HG02759 (cell line): ENCODE measurements around the gene WDR93.
"Not testable (repeated sequence)": the region's sequence is repeated elsewhere in the genome, so short reads cannot be mapped to it uniquely, and the experiment has no call there.

Source experiments
- ATAC-seq: cut with Tn5 transposase; IDR thresholded peaks from one replicate; pipeline ENCODE4 v1.9.1; 2021; ENCODE audit warnings: mild to moderate bottlenecking, moderate library complexity; ENCODE audit not compliant: unreplicated experiment

Gene WDR93

GRCh38 chr15:89766357-89767311 lies 76.0 kb downstream of the WDR93 start:
- ATAC-seq, result no peak

- no peak for ATAC-seq
Observed at GRCh38 chr15:89767411-89767915, 76.9 kb downstream of the WDR93 start.

- no peak for ATAC-seq
Observed at GRCh38 chr15:89768071-89768500, 77.5 kb downstream of the WDR93 start.

GRCh38 chr15:89769366-89769765 lies 78.8 kb downstream of the WDR93 start:
- ATAC-seq, result no peak

- no peak for ATAC-seq
Observed at GRCh38 chr15:89770041-89770440, 79.4 kb downstream of the WDR93 start.

GRCh38 chr15:89772932-89773583 lies 82.4 kb downstream of the WDR93 start:
- no peak for ATAC-seq

- ATAC-seq, result no peak
Observed at GRCh38 chr15:89774492-89774891, 83.9 kb downstream of the WDR93 start.

GRCh38 chr15:89775815-89776214 lies 85.2 kb downstream of the WDR93 start:
- ATAC-seq, result no peak

DNA sequence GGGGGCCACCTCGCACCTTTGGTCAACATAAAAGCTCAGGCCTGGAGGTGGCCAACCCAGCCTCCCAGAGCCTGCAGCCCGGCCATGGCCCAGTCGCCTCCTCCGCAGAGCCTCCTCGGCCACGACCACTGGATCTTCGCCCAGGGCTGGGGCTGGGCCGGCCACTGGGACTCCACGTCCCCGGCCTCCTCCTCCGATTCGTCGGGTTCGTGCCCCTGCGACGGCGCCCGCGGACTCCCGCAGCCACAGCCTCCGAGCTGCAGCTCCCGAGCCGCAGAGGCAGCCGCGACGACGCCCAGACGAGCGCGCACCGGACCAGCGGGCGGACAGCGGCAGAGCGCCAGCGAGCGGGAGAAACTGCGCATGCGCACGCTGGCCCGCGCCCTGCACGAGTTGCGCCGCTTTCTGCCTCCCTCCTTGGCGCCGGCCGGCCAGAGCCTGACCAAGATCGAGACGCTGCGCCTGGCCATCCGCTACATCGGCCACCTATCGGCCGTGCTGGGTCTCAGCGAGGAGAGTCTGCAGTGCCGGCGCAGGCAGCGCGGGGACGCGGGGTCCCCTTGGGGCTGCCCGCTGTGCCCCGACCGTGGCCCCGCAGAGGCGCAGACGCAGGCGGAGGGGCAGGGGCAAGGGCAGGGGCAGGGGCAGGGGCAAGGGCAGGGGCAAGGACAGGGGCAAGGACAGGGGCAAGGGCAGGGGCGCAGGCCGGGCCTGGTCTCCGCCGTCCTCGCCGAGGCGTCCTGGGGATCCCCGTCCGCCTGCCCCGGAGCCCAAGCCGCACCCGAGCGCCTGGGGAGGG lies 85.9 kb downstream of the WDR93 start, which contains the start of gene MESP2:
Gene MESP2 (plus strand): TSS at position 59 of the 799 bp plus-strand sequence. CDS start 26 bp downstream, at position 85.
- ATAC-seq, result no peak

DNA sequence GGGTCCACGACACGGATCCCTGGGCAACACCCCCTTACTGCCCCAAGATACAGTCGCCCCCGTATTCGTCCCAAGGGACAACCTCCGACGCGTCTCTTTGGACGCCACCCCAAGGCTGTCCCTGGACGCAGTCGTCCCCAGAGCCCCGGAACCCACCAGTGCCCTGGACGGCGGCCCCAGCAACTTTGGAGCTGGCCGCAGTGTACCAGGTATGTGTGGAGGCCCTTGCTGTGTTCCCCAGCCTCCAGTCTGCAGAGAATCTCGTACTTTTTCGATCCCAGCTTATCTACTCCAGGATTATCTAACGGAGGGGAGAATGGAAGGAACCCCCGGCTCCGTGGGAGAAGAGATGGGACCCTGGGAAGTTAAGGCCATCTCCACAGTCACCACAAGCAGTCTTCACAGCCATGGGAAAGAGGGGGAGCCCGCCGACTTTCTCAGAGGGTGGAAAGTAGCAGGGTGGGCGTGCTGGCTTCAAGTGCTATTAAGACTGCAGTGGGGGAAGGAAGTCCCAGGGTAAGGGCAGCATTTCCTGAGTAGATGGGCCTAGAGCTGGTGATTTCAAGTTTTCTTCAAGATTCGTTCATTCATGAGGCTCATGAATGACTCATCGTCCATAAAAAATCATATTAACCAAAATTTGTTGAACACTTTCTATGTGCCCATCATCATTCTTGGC lies 86.6 kb downstream of the WDR93 start:
- ATAC-seq, result no peak

DNA sequence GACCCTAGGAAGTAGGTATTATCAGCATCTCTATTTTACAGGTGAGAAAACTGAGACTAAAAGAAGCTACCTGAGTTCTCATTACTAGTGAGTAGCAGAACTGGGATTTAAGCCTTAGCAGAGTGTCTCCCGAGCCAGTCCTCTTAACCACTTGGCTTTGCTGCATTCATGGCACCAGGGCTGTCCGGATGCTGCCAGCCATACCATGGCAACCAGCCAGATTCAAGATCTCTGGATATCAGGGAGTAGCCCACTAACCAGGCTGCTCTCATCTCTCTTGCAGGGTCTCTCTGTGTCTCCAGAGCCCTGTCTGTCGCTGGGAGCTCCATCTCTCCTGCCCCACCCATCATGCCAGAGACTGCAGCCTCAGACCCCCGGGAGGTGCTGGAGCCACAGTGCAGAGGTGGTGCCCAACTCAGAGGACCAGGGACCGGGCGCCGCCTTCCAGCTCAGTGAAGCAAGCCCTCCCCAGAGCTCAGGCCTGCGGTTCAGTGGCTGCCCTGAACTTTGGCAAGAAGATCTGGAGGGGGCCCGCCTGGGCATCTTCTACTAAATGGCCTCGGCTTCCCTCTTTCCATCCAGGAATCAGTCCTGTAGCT lies 87.3 kb downstream of the WDR93 start:
- ATAC-seq, result no peak

DNA sequence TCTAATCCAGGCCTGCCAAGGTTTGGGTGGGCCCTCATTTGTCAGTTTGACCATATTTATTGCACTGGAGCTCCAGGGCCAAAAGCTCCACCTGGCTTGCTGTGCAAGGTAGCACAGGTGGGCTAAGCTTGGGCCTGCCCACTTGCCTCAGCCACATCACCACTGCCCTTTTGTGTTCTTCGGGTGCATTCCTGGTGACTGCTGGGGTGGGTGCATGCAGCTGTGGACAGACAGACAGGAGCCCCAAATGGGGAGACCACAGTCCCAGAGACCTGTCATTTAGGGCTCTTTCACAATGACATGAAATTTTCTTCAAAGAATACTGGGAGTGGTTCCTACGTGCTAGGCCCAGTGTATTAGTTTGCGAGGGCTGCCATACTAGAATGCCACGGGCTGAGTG lies 88.2 kb downstream of the WDR93 start:
- no peak for ATAC-seq

- no peak for ATAC-seq
Observed at GRCh38 chr15:89780601-89781000, 90.0 kb downstream of the WDR93 start.

- ATAC-seq, result peak; percentile 42
Observed at GRCh38 chr15:89781055-89781454, 90.4 kb downstream of the WDR93 start.

DNA sequence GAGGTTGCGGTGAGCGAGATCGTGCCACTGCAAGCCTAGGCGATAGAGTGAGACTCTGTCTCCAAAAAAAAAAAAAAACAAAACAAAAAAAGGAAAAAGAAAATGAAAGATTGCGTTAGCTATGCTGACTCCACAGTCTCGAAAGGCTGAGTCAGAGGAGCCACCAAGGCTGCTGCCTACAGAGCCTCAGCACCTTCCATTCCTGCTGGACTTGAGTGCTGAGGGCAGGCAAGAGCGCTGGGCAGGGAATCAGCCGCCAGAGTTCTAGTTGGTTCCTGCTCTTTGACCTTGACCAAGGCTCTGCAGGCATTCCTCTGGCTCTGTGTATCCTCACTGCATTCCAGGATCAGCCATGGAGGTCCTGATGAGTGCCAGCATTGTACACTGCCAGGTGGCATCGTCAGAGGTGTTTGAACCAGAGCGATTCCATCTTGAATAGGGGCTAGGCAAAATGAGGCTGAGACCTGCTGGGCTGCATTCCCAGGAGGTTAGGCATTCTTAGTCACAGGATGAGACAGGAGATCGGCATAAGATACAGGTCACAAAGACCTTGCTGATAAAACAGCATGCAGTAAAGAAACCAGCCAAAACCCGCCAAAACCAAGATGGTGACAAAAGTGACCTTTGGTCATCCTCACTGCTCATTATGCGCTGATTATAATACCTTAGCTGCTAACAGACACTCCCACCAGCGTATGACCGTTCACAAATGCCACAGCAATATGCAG lies 91.4 kb downstream of the WDR93 start:
- ATAC-seq, result no peak

DNA sequence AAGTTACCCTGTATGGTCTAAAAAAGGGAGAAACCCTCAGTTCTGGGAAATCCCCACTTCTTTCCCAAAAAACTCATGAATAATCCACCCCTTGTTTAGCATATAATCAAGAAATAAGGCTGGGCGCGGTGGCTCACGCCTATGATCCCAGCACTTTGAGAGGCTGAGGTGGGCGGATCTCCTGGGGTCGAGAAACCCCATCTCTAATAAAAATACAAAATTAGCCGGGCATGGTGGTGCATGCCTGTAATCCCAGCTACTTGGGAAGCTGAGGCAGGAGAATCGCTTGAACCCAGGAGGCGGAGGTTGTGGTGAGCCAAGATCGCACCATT lies 92.0 kb downstream of the WDR93 start:
- ATAC-seq, result not testable (repeated sequence)

DNA sequence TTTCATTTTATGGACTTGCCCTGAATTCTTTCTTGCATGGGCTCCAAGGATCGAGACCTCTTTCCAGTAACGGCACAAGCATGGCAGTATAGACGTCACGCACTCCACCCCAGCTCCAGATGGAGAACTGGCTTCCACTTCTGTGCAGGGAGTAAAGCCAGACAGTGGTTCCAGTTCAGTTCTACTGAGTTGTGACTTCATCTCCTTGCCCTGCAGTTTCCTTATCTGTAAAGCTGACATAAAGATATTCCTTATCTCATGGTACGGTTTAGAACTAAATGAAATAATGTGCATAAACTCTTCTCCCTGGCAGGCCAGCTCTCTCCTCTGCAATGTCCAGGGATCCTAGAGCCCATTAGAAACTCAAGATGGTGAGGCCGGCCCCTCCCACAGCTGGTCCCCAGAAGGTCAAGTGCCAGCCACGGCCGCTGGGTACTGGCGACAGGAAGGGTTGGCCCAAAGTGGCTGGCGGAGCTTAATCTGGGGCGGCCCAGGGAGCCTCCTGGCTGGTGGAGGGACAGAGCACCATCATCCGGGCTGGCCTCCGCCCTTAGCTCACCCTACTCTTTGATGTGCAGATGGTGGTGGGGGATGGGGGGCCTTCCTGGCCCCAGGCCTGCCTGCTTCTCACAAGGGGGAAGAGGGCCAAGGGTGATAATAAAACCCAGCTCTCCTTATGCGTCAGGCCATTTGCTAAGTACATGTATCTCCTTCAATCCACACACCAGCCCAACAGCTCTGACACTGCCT lies 92.7 kb downstream of the WDR93 start:
- ATAC-seq, result no peak

- ATAC-seq, result no peak
Observed at GRCh38 chr15:89783861-89784685, 93.5 kb downstream of the WDR93 start.
